SK-N-MC (cell line): ENCODE measurements around the gene TBC1D2B.

ENCODE experiments used
- EZH2 ChIP-seq: fragments of 200-600 bp; sonication (generic); IDR thresholded peaks from one replicate; pipeline ENCODE4 v1.6.1; 2017; ENCODE audit warnings: antibody characterized with exemption
- FOXP2 ChIP-seq: optimal IDR thresholded peaks from 2 replicates; pipeline ENCODE3; 2011; ENCODE audit warnings: mild to moderate bottlenecking, moderate library complexity; ENCODE audit not compliant: insufficient read depth; ENCODE audit errors: extremely low read length, control extremely low read depth
- POLR2AphosphoS5 ChIP-seq: IDR thresholded peaks from 2 replicates; pipeline ENCODE4 v1.6.1; 2012; ENCODE audit warnings: mild to moderate bottlenecking, low read depth, low read length, borderline replicate concordance

DNA sequence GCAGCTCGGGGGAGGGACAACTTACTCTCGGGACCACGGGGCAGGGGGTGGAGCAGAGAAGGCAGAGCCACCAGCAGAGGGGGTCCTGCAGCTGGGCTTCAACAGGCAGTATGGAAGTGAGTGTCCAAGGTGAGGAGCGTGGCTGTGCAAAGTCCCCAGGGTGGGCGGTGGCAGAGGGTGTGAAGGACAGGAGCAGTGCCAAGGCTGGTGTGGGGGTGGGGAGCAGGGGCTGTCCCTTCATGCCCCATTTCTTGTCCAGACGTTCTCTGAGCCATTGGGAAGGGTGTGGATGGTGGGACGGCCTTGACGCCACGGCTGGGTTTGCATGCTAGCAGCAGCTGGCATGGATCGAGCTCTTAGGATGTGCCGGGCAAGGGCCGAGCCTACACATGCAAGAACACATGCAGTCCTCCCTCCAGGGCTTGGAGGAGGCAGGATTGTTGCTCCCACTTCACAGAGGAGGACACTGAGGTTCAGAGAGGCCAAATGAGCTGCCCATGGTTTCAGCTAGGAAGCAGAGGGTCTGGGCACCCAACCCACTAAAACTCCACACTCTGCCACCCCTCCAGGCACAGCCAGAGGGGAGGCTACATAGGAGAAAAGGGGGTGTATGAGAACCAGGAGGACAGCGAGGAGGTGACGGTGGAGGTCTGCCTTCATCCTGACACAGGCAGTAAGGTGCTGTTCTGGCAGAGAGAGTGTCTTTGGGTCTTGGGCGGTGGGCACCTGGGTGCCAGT lies 93.6 kb downstream of the TBC1D2B start:
- TF ChIP-seq POLR2AphosphoS5 (no peak), EZH2 (no peak), FOXP2 (no peak)
